ENCODE measurements around the gene SAMD11.
"Not testable (repeated sequence)": the region's sequence is repeated elsewhere in the genome, so short reads cannot be mapped to it uniquely, and the experiment has no call there.

Gene SAMD11

DNA sequence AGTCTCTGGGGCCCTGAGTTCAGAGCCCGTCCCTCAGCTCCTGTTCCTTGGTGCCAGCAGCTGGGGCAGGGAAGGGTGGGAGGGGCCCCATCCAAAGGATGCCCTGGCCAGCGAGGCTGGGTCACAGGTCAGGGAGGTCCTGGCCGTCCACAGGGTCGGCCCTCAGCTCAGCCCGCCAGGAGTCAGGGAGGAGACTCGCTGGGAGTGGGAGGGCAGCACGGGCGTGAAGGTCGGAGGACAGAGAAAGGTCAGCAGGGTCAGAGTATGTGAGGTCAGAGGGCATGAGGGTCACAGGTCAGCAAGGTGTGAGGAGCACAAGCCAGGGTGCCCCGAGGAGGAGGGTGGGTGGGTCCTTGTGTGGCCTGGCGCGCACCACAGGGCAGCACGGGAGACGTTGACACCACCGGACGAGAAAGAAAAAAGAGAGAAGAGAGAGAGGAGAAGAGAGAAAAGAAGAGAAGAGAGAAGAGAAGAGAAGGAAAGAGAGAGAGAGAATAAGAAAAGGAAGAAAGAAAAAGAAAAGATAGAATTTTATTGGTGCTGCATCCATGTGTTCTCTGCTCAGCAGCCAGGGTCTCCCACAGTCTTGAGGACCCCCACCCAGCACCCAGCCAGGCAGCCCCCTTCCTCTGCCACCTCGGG lies 51.1 kb downstream of the SAMD11 start:
- no peak for DNase-seq (ENCODE audit: low read depth in 3 of 3, low spot score in 1 of 3)

DNA sequence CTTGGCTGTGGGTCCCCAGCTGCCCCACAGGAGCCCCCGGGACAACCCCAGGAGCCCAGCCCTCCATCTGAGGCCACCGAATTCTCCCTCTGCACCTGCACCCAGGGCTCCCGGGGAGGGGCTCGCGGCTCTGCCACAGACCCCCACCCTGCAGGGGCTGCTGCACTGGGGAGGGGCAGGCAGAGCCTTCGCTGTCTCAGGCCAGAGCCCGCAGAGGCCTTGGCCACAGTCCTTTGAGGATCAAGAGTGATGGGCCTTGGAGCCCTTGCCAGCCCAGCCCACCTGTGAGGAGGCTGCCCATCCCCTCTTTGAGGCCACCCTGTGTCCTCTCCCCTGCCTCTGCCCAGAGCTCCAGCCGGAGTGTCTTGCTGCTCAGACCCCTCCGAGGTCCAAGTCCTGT lies 51.6 kb downstream of the SAMD11 start:
- DNase-seq (ENCODE audit: low read depth in 3 of 3, low spot score in 1 of 3), result no peak

DNA sequence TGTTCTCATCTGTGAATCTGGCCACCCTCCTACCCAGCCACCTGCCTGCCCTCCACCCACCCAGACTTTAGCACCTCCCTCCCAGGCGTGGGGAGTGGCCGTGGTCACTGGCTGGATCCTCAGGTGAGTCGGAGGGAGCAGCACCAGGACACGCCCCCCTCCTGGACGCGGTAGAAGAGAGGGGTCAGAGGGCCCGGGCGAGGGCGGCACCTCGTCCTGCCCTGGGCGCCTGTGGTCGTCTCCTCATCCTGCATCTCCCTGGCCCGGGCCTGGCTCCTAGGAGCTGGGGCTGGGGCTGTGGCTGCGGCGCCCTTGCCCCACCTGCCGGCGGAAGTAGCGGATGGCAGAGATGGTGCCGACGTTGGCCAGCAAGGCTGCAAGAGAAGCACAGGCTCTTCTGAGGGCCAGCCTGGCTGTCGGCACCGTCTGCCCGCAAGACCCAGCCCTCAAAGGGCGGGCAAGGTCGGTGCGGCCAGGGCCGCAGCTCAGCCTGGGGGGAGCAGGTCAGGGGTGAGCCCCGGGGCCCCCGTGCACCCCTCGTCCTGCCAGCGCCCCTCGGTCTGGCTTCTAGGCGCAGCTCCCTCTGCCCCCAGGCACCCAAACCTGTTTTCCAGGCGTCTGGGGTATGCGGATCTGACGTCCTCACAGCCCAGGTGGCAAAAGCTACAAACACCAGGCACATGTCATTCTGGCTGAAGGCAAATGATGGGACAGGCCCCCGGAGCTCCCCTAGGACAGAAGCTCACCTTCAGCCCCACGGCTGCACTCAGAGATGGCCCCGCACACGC lies 52.4 kb downstream of the SAMD11 start:
- peak in 2 of 3 donors; percentile 50 to 57 for DNase-seq (ENCODE audit: low read depth in 3 of 3, low spot score in 1 of 3)

DNA sequence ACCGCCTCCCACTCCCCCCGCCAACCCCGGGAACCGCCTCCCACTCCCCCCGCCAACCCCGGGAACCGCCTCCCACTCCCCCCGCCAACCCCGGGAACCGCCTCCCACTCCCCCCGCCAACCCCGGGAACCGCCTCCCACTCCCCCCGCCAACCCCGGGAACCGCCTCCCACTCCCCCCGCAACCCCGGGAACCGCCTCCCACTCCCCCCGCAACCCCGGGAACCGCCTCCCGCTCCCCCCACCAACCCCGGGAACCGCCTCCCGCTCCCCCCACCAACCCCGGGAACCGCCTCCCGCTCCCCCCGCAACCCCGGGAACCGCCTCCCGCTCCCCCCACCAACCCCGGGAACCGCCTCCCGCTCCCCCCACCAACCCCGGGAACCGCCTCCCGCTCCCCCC lies 53.1 kb downstream of the SAMD11 start:
- not testable (repeated sequence) for DNase-seq (ENCODE audit: low read depth in 3 of 3, low spot score in 1 of 3)

DNA sequence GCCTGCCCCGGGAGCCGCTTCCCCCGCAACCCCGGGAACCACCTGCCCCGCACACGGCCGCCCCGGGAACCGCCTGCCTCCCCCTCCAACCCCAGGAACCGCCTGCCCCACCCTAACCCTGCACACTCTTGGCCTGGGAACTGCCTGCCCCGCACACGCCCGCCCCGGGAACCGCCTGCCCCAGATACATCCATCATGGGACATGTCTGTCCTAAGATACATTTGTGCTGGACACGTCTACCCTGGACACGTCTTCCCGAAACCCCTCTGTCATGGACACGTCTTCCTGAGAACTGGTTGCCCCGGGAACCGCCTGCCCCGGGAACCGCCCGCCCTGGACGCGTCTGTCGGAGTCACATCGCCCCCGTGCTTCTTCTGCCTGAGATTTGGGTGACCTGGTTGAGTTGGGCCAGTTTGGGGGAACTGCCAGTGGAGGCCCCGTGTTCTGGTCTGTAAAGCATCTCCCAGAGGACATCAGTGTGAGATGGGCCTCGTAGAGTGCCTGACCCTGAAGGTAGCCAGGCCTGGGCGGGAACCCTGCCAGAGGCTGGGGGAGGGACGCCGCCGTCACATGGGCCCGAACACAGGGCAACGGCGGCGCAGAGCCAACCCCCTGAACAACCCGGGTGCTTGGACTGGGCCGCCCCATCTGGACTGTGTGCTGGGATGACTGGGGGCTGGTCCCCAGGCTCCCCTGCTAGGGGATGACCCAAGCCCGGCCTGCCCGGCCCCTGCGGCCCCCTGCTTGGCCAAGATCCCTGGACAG lies 54.5 kb downstream of the SAMD11 start:
- no peak for DNase-seq (ENCODE audit: low read depth in 3 of 3, low spot score in 1 of 3)

DNA sequence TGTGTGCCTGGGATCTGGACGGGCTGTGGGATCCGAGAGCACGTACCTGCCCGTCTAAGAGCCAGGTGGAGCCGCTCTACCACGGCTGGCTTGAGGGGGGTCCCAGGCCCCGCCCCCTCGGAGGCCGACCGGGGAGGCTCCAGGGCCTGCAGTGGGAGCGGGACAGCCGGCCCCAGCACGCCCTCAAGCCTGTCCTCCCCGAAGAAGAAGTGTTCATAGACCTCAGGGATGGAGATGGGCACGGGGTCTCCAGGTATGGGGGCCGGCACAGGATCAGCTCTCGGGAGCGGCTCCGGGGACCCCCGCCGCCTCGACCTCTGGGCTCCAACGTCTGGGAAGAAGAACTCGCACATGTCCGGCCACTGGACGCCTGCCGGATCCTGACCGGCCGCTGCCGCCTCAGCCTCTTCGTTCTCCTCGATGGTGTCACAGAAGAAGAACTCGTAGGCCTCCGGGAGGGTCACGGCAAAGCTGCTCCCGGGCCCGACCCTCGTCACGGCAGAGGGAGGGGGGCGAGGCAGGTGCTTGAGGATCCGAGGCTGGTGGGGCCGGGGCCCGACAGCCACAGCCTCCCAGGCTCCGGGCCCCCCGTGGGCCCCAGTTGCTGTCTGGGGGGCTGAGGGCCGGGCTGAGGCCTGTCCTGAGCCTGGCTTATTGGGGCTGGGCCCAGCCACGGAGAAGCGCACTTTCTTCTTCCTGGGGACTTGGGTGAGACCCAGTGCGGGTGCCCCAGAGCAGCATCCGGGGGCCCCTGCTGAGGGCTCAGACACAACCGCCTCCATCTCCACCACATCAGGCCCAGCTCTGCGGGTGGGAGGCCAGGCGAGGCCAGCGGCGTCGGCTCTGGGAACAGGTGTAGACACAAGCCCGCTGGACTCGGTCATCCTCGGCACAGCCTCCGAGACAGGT lies 55.4 kb downstream of the SAMD11 start:
- no peak for DNase-seq (ENCODE audit: low read depth in 3 of 3, low spot score in 1 of 3)

DNA sequence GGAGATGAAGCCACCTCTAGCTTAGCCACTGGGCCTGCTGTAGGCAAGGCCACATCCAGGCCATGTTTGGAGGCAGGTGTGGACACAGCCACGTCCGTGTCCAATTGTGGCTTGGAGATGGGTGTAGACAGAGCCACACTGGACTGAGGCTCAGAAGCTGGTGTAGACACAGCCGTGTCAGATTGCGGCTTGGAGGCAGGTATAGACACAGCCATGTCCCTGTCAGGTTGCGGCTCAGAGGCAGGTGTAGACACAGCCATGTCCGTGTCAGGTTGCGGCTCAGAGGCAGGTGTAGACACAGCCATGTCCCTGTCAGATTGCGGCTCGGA lies 56.0 kb downstream of the SAMD11 start:
- no peak for DNase-seq (ENCODE audit: low read depth in 3 of 3, low spot score in 1 of 3)

DNA sequence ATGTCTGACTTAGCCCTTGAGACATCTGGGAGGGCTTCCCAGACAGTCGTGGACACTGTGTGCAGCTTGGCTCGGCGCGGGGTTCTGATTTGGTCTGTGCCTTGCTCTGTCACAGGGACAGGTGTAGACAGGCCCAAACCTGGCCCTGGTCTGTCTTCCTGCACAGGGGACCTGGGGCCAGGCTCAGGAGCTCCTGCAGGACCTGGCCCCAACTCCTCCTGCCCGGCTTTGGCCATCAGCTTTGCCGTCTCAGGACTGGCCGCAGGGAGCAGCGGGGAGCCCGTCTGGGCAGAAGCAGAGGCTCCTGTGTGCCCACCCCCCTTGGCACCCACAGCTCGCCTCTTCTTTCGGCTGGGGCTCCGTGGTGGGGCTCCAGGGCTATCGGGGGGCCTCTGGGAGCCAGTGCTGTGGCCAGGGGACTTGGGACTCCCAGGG lies 56.4 kb downstream of the SAMD11 start:
- no peak for DNase-seq (ENCODE audit: low read depth in 3 of 3, low spot score in 1 of 3)

DNA sequence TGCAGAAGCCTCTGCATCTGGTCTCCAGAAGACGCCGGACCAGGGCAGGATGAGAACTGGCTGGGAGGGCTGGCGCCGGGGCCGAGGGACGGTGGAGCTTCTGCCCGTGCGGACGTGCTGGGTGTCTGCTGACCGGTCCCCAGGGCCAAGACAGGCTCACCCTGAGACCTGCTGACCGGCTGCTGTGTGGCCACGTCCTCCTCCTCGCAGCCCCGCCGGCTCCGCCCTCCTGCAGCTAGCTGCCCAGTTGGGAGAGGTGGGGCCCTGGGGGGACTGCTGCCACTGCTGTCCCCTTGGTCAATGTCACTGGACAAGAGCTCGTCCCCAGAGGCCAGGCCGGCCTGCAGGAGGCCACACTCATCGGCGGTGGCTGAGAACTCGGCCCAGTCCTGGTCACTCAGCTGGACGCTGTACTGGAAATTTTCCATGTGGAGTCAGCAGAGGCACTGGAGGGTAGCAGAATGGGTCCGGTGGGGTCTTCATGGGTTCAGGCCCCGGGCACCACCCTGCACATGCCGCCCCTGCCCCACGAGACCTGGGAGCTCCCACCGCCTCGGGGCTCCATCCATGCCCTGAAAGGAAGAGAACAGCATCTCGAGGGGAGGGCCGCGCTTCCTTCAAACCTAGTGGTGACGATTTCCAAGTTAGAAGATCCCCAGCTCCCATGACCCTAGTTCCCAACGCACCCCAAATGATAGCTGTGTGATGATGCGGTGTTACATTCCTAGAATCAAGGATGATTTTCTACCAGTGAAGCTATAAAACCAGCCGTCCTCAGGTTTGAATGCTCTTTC lies 57.1 kb downstream of the SAMD11 start:
- DNase-seq (ENCODE audit: low read depth in 3 of 3, low spot score in 1 of 3), result no peak

DNA sequence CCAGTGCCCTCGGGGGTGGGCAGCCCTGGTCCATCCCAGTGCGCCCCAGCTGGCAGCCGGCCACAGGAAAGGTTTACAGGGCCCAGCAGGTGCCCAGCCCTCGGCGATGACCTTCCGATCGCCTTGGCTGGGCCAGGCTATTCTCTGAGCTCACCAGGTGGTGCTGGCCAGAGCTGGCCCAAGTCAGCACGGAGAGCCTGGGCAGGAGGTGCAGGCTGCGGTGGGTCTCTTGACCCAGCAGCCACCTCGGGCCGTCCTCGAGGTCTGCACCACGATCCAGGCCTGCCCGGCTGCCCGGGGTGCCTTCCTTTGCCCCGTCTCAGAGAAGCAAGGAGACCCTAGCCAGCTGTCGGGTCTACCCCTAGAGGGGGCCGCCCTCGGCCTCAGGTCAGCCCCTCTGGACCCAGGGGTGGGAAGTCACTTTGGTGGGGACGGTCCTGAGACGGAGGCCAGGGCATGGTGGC lies 57.8 kb downstream of the SAMD11 start:
- no peak for DNase-seq (ENCODE audit: low read depth in 3 of 3, low spot score in 1 of 3)

DNA sequence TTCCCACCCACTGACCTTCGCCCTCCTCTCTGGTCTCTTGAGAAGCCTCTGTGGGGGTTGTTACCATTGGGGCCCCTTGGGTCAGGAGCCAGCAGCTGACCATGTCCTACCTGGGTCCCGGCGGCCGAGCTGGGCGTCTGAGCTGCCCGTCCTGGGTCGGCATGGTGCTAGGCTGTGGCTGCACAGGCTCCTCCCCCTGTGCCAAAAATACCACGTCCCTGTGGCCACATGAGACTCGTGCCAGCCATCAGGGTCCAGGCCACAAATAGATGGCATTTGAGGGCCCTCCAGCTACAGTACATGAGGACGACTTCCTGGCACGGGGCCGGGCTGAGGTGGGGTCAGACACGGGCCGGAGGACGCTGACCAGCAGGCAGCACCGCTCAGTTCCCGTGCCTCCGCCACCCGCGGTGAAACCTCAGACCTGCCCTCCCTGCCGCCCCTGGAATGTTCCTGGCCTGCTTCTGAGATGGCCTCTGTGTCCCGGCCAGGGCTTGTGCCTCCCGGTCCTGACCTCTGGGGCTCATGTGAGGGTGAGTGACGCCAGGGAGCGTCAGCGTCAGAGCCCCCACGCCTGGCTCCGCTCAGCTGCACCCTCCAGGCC lies 58.3 kb downstream of the SAMD11 start, which contains the start of gene PERM1:
PERM1 (minus strand) TSS at position 139 of the 604 bp plus-strand sequence. CDS start 1,064 bp downstream, outside the sequence.
- DNase-seq (ENCODE audit: low read depth in 3 of 3, low spot score in 1 of 3), result no peak

DNA sequence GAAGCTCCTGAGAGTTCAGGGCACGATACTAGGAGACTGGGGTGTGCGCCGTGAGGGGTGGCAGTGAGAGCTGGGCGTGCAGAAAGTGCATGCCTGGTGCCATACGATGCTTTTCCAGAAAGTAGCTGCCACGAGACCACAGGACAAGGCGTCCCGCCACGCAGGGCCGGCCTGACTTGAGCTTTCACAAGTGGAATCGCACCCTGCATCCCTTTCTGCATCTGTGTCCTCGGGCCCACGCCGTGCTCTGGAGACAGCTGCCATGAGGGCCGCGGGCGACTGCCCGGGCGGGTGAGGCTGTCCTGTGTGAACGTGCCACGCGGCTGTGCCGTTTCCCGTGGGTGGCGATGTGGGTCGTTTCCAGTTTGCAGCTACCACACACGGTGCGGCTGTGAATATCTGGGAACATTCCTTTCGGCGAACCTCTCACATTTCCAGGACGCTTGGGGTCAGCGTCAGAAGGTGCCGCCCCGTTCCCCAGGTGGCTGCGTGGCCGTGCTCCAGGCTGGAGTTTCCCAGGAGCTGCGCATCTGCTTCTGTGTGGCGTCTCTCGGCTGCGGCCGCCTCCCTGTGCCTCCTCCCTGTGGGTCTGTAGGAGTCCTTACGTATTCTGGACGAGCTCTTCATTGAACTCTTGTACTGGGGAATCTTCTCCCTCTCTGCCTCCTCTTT lies 59.2 kb downstream of the SAMD11 start:
- no peak for DNase-seq (ENCODE audit: low read depth in 3 of 3, low spot score in 1 of 3)

DNA sequence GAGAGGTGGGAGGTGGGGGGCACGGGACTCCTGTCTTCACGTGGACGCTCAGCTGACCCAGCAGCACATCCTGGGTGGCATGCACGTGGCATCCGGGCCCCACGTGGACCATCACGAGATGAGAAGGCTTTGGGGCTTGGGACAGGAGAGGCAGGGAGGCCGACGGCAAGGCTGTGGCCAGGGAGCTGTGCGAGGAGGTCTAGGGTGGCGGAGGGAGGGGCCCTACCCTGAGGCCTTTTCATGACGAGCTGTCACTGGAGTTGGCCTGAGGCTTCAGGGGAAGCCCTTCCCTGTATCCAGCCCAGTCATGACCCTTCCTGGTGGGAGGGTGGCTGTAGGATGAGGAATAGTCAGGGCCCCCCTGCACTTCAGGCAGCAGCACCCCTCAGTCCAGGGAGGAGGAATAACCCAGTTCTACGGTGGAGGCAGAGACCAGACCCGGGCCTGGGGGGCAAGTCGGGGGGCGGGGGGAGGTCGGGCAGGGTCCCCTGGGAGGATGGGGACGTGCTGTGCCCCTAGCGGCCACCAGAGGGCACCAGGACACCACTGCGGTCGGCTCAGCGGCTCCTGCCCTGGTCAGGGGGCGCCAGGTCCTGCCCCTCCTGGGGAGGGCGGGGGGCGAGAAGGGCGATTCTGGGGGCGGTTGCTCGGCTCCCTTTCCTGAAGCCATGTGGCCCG lies 60.2 kb downstream of the SAMD11 start:
- peak in 2 of 3 donors; percentile 45 to 59 for DNase-seq (ENCODE audit: low read depth in 3 of 3, low spot score in 1 of 3)

DNA sequence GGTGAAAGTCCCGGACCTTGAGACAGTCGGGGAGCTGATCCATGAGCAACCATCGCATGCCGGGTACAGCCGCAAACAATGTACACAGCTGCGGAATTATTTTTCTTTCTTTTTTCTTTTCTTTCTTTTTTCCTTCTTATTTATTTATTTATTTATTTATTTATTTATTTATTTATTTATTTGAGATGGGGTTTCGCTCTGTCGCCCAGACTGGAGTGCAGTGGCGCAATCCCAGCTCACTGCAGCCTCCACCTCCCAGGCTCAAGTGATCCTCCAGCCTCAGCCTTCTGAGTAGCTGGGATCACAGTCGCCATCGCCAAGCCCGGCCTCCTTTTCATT lies 60.7 kb downstream of the SAMD11 start:
- no peak for DNase-seq (ENCODE audit: low read depth in 3 of 3, low spot score in 1 of 3)

DNA sequence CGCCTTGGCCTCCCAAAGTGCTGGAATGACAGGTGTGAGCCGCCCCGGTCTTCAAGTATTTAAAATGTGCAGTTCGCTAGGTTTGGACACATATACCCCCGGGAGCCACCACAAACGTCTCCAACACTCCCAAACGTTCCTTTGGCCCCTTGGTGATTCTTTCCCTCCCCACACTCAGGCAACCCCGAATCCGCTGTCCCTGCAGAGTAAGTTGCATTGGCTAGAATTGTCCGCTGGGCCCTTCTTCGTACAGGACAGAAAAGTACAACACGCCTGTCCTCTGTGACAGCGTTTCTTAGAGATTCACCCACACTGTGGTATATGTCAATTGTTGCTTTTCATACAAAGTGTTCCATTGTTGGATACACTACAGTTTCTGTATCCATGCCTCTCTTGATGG lies 61.4 kb downstream of the SAMD11 start:
- no peak for DNase-seq (ENCODE audit: low read depth in 3 of 3, low spot score in 1 of 3)

DNA sequence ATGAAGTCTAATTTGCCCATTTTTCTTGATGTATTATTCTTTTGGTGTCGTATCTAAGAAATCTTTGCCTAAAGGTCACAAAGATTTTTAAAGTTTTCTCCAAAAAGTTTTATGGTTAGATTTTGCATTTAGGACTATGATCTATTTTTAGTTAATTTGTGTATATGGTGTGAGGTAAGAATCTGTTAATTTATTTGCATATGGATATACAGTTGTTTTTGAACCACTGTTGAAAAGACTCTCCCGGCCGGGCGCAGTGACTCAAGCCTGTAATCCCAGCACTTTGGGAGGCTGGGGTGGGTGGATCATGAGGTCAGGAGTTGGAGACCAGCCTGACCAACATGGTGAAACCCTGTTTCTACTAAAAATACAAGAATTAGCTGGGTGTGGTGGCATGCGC lies 64.3 kb downstream of the SAMD11 start:
- DNase-seq (ENCODE audit: low read depth in 3 of 3, low spot score in 1 of 3), result not testable (repeated sequence)

DNA sequence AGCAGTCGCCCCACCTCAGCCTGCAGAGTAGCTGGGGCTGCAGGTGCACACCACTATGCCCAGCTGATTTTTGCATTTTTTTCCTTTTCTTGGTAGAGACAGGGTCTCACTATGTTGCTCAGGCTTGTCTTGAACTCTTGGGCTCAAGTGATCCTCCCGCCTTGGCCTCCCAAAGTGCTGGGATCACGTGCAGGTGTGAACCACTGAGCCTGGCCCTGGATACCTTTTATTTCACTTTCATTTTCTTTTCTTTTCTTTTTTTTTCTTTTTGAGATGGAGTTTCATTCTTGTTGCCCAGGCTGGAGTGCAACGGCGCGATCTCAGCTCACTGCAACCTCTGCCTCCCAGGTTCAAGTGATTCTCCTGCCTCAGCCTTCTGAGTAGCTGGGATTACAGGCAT lies 67.6 kb downstream of the SAMD11 start:
- DNase-seq (ENCODE audit: low read depth in 3 of 3, low spot score in 1 of 3), result not testable (repeated sequence)

DNA sequence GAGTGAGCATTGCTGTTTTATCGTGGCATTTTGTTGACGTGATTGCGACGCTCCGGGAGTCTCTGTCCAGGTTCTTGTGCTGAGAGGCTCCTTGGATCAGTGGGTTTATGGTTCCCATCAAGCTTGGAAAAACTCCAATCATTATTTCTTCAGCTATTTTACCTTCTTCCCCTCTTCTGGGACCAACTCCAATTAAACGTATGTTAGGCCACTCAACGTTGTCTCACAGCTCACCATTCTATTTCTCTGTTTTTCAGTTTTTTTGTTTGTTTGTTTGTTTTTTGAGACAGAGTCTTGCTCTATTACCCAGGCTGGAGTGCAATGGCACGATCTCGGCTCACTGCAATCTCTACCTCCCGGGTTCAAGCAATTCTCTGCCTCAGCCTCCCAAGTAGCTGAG lies 68.2 kb downstream of the SAMD11 start:
- no peak for DNase-seq (ENCODE audit: low read depth in 3 of 3, low spot score in 1 of 3)

DNA sequence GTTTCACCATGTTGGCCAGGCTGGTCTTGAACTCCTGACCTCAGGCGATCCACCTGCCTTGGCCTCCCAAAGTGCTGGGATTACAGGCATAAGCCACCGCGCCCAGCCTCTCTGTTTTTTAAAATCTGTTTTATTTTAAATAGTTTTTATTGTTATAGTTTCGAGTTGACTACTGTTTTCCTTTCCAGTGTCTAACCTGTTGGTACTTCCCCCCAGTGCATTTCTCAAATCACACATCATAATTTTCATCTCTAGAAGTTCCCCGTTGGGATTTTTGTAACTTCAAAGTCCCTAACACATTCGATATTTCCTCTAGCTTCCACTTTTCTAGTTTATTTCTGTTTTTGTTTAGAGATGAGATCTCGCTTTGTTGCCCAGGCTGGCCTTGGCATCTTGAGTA lies 68.6 kb downstream of the SAMD11 start:
- no peak for DNase-seq (ENCODE audit: low read depth in 3 of 3, low spot score in 1 of 3)
